Measurements from ENCODE around the gene SRRM4.

SRRM4 gene

GRCh38 chr12:119118625-119119024 is 137.3 kb downstream of the SRRM4 start:
- DNase-seq (ENCODE audit: low read depth, low spot score) = no peak

GRCh38 chr12:119122047-119122446 is 140.7 kb downstream of the SRRM4 start:
- no peak for DNase-seq (ENCODE audit: low read depth, low spot score)

GRCh38 chr12:119122751-119123150 is 141.4 kb downstream of the SRRM4 start:
- no peak for DNase-seq (ENCODE audit: low read depth, low spot score)

GRCh38 chr12:119128527-119128926 is 147.2 kb downstream of the SRRM4 start:
- no peak for DNase-seq (ENCODE audit: low read depth, low spot score)

GRCh38 chr12:119129827-119130434 is 148.6 kb downstream of the SRRM4 start:
- no peak for DNase-seq (ENCODE audit: low read depth, low spot score)

GRCh38 chr12:119130523-119130922 is 149.2 kb downstream of the SRRM4 start:
- DNase-seq (ENCODE audit: low read depth, low spot score) = no peak

- no peak for DNase-seq (ENCODE audit: low read depth, low spot score)
Observed at GRCh38 chr12:119134284-119135072, 153.1 kb downstream of the SRRM4 start.

- no peak for DNase-seq (ENCODE audit: low read depth, low spot score)
Observed at GRCh38 chr12:119136811-119137410, 155.6 kb downstream of the SRRM4 start.

GRCh38 chr12:119139448-119139847 is 158.1 kb downstream of the SRRM4 start:
- DNase-seq (ENCODE audit: low read depth, low spot score) = no peak

- DNase-seq (ENCODE audit: low read depth, low spot score) = no peak
Observed at GRCh38 chr12:119145367-119145766, 164.0 kb downstream of the SRRM4 start.

- DNase-seq (ENCODE audit: low read depth, low spot score) = no peak
Observed at GRCh38 chr12:119147847-119148448, 166.6 kb downstream of the SRRM4 start.

- no peak for DNase-seq (ENCODE audit: low read depth, low spot score)
Observed at GRCh38 chr12:119149270-119149669, 167.9 kb downstream of the SRRM4 start.

- no peak for DNase-seq (ENCODE audit: low read depth, low spot score)
Observed at GRCh38 chr12:119151445-119152026, 170.2 kb downstream of the SRRM4 start.

GRCh38 chr12:119153477-119154434 is 172.4 kb downstream of the SRRM4 start:
- no peak for DNase-seq (ENCODE audit: low read depth, low spot score)

- no peak for DNase-seq (ENCODE audit: low read depth, low spot score)
Observed at GRCh38 chr12:119154435-119154818, 173.1 kb downstream of the SRRM4 start.

- DNase-seq (ENCODE audit: low read depth, low spot score) = no peak
Observed at GRCh38 chr12:119156401-119157044, 175.2 kb downstream of the SRRM4 start.

- DNase-seq (ENCODE audit: low read depth, low spot score) = no peak
Observed at GRCh38 chr12:119157528-119157927, 176.2 kb downstream of the SRRM4 start.

- DNase-seq (ENCODE audit: low read depth, low spot score) = no peak
Observed at GRCh38 chr12:119157978-119158377, 176.6 kb downstream of the SRRM4 start.

GRCh38 chr12:119158402-119158801 is 177.1 kb downstream of the SRRM4 start:
- DNase-seq (ENCODE audit: low read depth, low spot score) = no peak

- DNase-seq (ENCODE audit: low read depth, low spot score) = no peak
Observed at GRCh38 chr12:119159844-119160243, 178.5 kb downstream of the SRRM4 start.

Data from brain pericyte (primary cell).